ENCODE measurements around the gene SLC1A3. TPM values are rescaled to one million over a fixed set of nuclear protein-coding genes. Genes with fewer than 3 reads are reported as not detected.

Gene SLC1A3
- total and polyA plus RNA-seq, 2 donors (not counting 1 experiment from before 2014, with no cell fraction given): 0.52 to 3.3 TPM

DNA sequence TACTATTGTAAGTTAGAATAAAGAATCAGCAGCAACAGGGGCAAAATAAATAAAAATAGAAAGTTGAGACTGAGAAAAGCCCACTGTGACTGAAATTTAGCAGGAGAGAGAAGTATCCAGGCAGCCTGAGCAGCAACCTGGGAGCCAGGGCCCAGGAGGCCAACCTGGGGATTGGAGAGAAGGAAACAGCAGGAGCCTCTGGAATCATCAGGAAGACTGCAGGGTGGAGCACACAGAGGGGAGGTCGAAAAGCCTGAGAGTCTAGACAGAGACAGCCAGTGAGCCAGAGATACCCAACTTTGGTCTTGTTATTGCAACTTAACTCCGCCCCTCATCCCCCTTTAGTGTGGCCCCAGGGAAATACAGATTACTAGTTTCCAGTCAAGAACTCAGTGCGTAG lies 98.6 kb downstream of the SLC1A3 start:
- H3K36me3 ChIP-seq (ENCODE audit: control insufficient read depth, insufficient read depth, low read length): no peaks in the 10 kb centered on the region
- no peak for DNase-seq (ENCODE audit: low read depth in 2 of 2)
- H3K4me2 ChIP-seq (ENCODE audit: extremely low read depth, insufficient read depth, low read length): no peak overlapping the region
- H3K27me3 ChIP-seq (ENCODE audit: control insufficient read depth, insufficient read depth, low read length): peaks cover 26% of the 10 kb centered on the region
- no peaks in the 10 kb centered on the region for H4K20me1 ChIP-seq (ENCODE audit: control insufficient read depth, extremely low read depth, insufficient read depth, low read length)
- no peak overlapping the region for H3K4me3 ChIP-seq (replicated peaks in 1 of 4; ENCODE audit: control extremely low read depth in 1 of 4, insufficient read depth in 1 of 4, low read depth in 3 of 4, low read length in 4 of 4)
- no peak overlapping the region for H3K9ac ChIP-seq (ENCODE audit: insufficient read depth, low read length)
- no peaks in the 10 kb centered on the region for H3K4me1 ChIP-seq (ENCODE audit: control insufficient read depth, extremely low read depth, insufficient read depth, low read length)
- no peak overlapping the region for H2AFZ ChIP-seq (ENCODE audit: low read length)
- TF ChIP-seq, protein P1, sequence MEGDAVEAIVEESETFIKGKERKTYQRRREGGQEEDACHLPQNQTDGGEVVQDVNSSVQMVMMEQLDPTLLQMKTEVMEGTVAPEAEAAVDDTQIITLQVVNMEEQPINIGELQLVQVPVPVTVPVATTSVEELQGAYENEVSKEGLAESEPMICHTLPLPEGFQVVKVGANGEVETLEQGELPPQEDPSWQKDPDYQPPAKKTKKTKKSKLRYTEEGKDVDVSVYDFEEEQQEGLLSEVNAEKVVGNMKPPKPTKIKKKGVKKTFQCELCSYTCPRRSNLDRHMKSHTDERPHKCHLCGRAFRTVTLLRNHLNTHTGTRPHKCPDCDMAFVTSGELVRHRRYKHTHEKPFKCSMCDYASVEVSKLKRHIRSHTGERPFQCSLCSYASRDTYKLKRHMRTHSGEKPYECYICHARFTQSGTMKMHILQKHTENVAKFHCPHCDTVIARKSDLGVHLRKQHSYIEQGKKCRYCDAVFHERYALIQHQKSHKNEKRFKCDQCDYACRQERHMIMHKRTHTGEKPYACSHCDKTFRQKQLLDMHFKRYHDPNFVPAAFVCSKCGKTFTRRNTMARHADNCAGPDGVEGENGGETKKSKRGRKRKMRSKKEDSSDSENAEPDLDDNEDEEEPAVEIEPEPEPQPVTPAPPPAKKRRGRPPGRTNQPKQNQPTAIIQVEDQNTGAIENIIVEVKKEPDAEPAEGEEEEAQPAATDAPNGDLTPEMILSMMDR (conservative IDR thresholded peaks at IDR 0.05 in 1 of 2, IDR thresholded peaks at IDR 0.05 in 1 of 2; ENCODE audit: low read depth in 1 of 2, low read length in 2 of 2): no peak
- TF ChIP-seq EZH2 (IDR thresholded peaks at IDR 0.05; ENCODE audit: low read length, missing control alignments): no peak
- H3K79me2 ChIP-seq (ENCODE audit: control insufficient read depth, insufficient read depth, low read length): no peaks in the 10 kb centered on the region
- no peak overlapping the region for H3K27ac ChIP-seq (ENCODE audit: insufficient read depth, low read length)
- H3K9me3 ChIP-seq (ENCODE audit: control insufficient read depth, insufficient read depth, low read depth, low read length): no peaks in the 10 kb centered on the region

DNA sequence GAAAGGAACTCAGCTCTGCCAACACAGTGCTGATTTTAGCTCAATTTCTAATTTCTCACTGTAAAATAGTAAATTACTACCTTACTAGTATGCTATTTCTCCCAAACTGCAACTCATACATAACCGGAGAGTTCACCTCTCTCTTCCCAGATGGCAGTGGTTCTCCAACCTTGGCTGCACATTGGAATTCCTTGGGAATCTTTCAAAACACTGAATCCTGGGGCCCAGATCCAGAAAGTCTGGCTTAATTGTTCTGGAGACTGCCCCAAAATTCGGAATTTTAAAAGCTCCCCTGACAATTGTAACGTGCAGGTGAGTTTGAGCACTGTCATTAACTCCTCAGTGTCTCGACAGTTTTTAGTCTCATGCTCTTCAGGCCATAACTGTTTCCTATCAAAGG lies 100.3 kb downstream of the SLC1A3 start:
- H3K9ac ChIP-seq (ENCODE audit: insufficient read depth, low read length): no peak overlapping the region
- H3K79me2 ChIP-seq (ENCODE audit: control insufficient read depth, insufficient read depth, low read length): no peaks in the 10 kb centered on the region
- no peaks in the 10 kb centered on the region for H3K36me3 ChIP-seq (ENCODE audit: control insufficient read depth, insufficient read depth, low read length)
- no peak overlapping the region for H2AFZ ChIP-seq (ENCODE audit: low read length)
- no peaks in the 10 kb centered on the region for H3K4me1 ChIP-seq (ENCODE audit: control insufficient read depth, extremely low read depth, insufficient read depth, low read length)
- DNase-seq (ENCODE audit: low read depth in 2 of 2): no peak
- no peak overlapping the region for H3K27ac ChIP-seq (ENCODE audit: insufficient read depth, low read length)
- H3K27me3 ChIP-seq (ENCODE audit: control insufficient read depth, insufficient read depth, low read length): peaks cover 17% of the 10 kb centered on the region
- H3K4me3 ChIP-seq (replicated peaks in 1 of 4; ENCODE audit: control extremely low read depth in 1 of 4, insufficient read depth in 1 of 4, low read depth in 3 of 4, low read length in 4 of 4): no peak overlapping the region
- TF ChIP-seq, protein P1 (conservative IDR thresholded peaks at IDR 0.05 in 1 of 2, IDR thresholded peaks at IDR 0.05 in 1 of 2; ENCODE audit: low read depth in 1 of 2, low read length in 2 of 2): no peak
- TF ChIP-seq EZH2 (IDR thresholded peaks at IDR 0.05; ENCODE audit: low read length, missing control alignments): no peak
- H3K4me2 ChIP-seq (ENCODE audit: extremely low read depth, insufficient read depth, low read length): no peak overlapping the region
- no peaks in the 10 kb centered on the region for H3K9me3 ChIP-seq (ENCODE audit: control insufficient read depth, insufficient read depth, low read depth, low read length)
- H4K20me1 ChIP-seq (ENCODE audit: control insufficient read depth, extremely low read depth, insufficient read depth, low read length): no peaks in the 10 kb centered on the region

DNA sequence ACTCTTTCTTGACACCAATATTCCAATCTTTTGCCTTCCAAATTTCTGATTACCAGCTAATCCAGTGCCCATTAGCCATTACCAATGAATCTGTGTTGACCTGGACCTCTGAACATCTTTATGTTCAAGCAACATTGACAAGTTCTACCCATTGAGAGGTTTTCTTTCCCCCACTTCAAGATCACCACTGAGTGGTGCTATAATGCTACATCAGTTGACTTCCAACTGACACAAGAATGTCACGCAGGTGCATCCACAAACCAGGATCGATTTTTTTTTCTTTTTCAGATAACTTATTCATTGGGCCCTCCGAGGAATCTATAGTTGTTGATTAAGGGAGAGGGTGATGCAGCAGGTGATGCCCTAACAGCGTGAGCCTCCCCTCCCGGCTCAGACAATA lies 102.6 kb downstream of the SLC1A3 start:
- no peak overlapping the region for H3K9ac ChIP-seq (ENCODE audit: insufficient read depth, low read length)
- no peak overlapping the region for H3K27ac ChIP-seq (ENCODE audit: insufficient read depth, low read length)
- H3K9me3 ChIP-seq (ENCODE audit: control insufficient read depth, insufficient read depth, low read depth, low read length): no peaks in the 10 kb centered on the region
- H2AFZ ChIP-seq (ENCODE audit: low read length): no peak overlapping the region
- no peak for TF ChIP-seq EZH2 (IDR thresholded peaks at IDR 0.05; ENCODE audit: low read length, missing control alignments)
- TF ChIP-seq, protein P1 (conservative IDR thresholded peaks at IDR 0.05 in 1 of 2, IDR thresholded peaks at IDR 0.05 in 1 of 2; ENCODE audit: low read depth in 1 of 2, low read length in 2 of 2): no peak
- no peaks in the 10 kb centered on the region for H3K4me1 ChIP-seq (ENCODE audit: control insufficient read depth, extremely low read depth, insufficient read depth, low read length)
- no peak overlapping the region for H3K4me2 ChIP-seq (ENCODE audit: extremely low read depth, insufficient read depth, low read length)
- no peak overlapping the region for H3K4me3 ChIP-seq (replicated peaks in 1 of 4; ENCODE audit: control extremely low read depth in 1 of 4, insufficient read depth in 1 of 4, low read depth in 3 of 4, low read length in 4 of 4)
- no peak for DNase-seq (ENCODE audit: low read depth in 2 of 2)
- H3K27me3 ChIP-seq (ENCODE audit: control insufficient read depth, insufficient read depth, low read length): peaks cover 8% of the 10 kb centered on the region
- no peaks in the 10 kb centered on the region for H4K20me1 ChIP-seq (ENCODE audit: control insufficient read depth, extremely low read depth, insufficient read depth, low read length)
- no peaks in the 10 kb centered on the region for H3K79me2 ChIP-seq (ENCODE audit: control insufficient read depth, insufficient read depth, low read length)
- no peaks in the 10 kb centered on the region for H3K36me3 ChIP-seq (ENCODE audit: control insufficient read depth, insufficient read depth, low read length)

Measured in fibroblast of lung (primary cell).